ENCODE measurements around the gene CCDC7.
"Not testable (repeated sequence)": the region's sequence is repeated elsewhere in the genome, so short reads cannot be mapped to it uniquely, and the experiment has no call there.

The CCDC7 gene

DNA sequence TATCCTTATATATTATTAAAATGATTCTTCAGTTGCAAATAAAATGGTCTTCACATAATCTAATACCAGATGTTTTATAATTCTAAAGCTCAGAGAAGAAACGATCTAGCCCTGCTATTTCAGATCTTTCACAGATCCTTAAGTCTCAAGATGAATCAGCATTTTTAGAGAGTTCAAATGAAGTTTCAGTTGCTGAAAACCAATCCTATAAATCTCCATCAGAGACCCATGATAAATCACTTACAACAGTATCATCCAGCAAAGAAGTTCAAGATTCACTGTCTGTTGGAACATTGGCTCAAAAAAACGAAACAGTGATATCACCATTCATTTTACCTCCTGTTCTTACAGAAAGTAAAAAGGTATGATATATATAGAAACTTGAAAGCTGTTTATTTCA, 137.0 kb downstream of the CCDC7 start:
- no peak for DNase-seq

DNA sequence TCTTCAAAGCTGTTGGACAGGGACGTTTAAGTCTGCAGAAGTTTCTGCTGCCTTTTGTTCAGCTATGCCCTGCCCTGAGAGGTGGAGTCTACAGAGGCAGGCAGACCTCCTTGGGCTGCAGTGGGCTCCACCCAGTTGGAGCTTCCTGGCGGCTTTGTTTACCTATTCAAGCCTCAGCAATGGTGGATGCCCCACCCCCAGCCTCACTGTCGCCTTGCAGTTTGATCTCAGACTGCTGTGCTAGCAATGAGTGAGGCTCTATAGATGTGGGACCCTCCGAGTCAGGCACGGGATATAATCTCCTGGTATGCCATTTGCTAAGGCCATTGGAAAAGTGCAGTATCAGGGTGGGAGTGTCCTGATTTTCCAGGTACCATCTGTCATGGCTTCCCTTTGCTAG, 152.1 kb downstream of the CCDC7 start:
- not testable (repeated sequence) for DNase-seq

DNA sequence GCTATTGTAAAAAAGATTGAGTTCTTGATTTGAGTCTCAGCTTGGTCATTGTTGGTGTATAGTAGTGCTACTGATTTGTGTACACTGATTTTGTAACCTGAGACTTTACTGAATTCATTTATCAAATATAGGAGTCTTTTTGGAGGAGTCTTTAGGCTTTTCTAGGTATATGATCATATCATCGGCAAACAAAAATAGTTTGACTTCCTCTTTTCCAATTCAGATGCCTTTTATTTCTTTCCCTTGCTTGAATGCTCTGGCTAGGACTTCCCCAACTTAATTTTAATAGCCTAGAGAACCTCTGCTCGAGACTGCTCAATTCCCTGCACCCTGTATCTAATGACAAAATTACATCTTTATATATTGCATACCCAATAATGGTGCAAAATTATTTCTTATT, 154.4 kb downstream of the CCDC7 start:
- DNase-seq = no peak

DNA sequence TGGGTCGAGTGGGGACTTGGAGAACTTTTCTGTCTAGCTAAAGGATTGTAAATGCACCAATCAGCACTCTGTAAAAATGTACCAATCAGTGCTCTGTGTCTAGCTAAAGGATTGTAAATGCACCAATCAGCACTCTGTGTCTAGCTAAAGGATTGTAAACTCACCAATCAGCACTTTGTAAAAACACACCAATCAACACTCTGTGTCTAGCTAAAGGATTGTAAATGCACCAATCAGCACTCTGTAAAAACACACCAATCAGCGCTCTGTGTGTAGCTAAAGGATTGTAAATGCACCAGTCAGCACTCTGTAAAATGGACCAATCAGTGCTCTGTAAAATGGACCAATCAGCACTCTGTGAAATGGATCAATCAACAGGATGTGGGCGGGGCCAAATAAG, 155.6 kb downstream of the CCDC7 start:
- not testable (repeated sequence) for DNase-seq

DNA sequence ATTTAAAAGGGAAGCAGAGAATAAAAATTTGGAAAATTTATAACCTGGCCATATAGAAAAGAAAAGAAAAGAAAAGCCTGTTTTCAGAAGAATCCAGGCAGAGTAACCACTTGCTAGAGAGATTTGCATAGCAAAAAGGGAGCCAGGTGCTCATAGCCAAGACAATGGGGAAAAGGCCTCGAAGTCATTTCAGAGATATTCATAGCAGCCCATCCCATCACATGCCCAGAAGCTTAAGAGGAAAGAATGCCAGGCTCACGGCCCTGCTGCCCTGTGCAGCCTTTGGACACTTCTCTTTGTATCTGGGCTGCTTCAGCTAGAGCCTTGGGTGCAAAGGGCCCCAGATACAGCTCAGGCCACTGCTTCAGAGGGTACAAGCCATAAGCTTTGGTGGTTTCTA, 159.8 kb downstream of the CCDC7 start:
- no peak for DNase-seq

DNA sequence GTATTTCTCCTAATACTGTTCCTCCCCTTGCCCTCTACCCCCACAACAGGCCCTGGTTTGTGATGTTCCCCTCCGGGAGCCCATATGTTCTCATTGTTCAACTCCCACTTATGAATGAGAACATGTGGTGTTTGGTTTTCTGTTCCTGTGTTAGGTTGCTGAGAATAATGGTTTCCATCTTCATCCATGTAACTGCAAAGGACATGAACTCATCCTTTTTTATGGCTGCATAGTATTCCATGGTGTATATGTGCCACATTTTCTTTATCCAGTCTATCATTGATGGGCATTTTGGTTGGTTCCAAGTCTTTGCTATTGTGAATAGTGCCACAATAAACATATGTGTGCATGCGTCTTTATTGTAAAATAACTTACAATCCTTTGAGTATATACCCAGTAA, 164.6 kb downstream of the CCDC7 start:
- not testable (repeated sequence) for DNase-seq

DNA sequence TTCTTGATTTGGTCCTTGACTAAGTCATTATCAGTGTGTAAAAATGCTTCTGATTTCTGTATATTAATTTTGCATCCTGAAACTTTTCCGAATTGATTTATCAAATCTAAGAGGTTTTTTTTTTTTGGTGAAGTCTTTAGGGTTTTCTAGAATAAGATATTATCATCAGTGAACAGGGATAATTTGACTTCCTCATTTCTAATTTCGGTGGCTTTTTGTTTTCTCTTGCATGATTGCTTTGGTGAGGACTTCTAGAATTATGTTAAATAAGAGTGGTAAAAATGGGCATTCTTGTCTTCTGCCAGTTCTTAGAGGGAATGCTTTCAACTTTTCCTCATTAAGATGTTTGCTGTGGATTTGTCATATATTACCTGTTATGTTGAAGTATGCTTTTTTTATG, 170.5 kb downstream of the CCDC7 start:
- DNase-seq = no peak

DNA sequence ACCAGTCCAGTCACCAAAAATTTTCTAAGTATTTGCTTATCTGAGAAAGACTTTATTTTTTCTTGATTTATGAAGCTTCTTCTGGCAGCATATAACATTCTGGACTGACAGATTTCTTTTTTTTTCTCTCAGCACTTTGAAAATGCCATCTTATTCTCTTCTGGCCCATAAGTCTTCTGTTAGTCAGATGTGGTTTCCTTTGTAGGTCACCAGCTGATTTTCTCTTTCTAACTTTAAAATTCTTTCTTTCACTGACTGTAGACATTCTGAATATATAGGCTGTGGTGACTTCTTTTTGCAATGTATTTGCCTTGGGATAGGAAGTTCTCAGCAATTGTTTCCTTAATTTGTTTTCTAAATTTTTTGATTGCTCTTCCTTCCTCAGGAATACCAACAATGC, 172.5 kb downstream of the CCDC7 start:
- no peak for DNase-seq

DNA sequence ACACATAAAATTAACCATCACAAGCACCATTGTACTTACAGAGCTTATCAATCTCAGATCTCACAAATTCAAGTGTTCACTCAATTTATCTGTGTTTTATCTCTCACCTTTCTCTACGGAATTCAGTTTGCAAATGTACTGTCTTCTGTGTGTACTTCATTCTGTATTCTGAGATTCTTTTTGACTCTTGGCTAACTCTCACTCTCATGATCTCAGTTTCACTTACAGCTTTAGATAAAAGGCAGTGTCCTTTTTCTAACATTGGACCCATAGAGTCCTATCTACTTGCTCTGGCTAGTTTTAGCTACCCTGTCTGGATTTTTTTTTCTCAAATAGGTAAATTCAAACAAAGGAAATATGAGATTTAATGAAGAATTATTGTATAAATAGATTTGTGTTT, 176.0 kb downstream of the CCDC7 start:
- no peak for DNase-seq

DNA sequence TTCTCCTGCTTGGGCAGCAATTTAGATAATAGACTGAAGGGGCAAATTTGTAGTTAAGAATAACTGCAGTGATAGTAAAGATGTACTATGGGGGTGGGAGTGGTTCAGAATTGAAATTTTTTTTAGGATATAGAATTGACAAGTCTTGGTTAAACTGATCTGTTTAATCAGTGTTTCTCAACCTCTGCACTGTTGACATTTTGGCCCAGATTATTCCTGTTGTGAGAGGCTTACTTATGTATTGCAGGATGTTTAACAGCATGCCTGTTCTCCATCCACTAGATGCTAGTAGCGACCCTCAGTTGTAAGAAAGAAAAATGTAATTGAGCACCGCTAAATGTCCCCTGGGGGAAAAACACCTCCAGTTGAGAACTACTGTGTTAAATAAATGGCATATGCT, 176.5 kb downstream of the CCDC7 start:
- DNase-seq = no peak

DNA sequence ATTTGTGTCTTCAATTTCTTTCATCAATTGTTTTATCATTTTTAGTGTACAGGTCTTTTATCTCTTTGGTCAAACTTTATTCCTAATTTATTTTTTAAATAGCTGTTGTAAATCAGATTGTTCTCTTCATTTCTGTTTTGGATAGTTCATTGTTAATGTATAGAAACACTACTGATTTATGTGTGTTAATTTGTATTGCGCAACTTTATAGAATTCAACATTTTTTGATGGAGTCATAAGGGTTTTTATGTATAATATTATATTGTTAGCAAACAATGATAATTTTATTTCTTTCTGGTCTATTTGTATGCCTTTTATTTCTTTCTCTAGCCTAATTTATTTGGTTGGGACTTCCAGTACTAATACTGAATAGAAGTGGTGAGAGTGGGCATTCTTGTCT, 181.2 kb downstream of the CCDC7 start:
- no peak for DNase-seq

DNA sequence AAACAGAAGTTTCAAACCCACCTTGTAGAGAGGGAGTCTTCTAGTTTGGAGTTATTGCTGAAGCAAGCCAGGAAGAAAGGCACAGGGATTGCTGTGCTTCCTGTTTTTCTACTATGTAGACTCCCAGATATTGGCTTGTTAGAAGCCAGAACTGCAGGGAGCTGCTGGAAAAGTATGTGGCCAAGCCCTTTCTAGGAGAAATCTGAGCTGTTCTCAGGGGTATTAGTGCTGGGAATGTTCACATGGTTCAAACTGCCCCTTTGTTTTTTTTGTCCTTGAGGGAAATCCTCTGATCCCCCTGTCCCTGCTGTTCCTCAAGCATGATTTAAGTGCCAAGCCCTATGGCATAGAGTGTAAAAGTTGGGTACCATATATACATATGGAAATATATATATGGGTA, 184.0 kb downstream of the CCDC7 start:
- no peak for DNase-seq

DNA sequence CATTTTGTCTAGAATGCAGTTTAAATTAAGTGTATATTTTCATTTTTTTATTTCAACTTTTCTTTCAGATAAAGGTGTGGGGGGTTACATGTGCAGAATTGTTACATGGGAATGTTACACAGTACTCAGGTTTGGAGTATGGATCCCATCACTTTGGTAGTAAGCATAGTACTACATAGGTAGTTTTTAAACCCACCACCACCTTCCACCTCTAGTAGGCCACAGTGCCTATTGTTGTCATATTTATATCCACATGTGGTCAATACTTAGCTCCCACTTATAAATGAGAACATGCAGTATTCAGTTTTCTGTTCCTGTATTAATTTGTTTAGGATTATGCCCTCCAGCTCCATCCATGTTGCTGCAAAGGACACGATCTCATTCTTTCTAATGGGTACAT, 200.6 kb downstream of the CCDC7 start:
- DNase-seq = no peak

DNA sequence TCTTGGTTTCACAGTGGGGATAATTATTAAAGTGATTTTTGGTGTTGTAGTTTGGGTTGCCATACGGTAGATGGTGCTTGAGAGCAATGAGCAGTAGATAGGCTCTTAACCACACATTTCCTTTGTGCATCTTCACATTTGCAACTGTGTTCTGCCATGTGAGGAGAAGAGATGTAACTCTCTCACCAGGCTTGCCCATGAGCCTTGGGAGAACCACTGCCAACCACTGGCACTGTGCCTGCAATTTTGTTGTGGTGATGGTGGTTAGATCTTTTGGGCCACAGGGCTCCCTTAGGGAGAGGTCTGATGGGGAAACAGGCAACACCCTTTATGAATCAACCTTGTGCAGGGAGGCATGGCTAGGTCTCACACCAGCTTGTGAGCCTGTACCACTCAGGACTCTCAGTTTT, 204.3 kb downstream of the CCDC7 start:
- DNase-seq = no peak

DNA sequence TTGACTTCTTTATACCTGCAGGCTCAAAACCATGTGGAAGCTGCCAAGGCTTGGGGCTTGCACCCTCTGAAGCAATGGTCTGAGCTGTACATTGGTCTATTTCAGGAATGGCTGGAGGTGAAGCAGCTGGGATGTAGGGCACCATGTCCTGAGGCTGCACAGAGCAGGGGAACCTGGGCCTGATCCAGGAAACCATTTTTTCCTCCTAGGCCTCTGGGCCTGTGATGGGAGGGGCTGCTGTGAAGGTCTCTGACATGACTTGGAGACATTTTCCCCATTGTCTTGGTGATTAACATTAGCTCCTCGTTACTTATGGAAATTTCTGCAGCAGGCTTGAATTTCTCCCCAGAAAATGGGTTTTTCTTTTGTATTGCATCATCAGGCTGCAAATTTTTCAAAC, 211.5 kb downstream of the CCDC7 start:
- DNase-seq = not testable (repeated sequence)

DNA sequence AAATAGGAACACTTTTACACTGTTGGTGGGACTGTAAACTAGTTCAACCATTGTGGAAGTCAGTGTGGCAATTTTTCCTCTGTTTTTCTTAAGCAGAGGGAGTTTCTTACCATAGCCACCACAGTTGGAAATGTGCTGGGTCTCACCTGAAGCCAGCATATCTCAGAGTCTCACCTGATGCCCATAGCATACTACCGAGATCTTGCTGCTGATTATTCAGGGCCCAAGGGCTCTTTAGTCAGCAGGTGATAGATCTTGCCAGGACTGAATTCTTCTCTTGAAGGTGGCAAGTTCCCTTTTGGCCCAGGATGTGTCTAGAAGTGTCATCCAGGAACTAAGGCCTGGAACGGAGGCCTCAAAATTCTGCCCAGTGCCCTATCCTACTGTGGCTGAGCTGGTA, 215.4 kb downstream of the CCDC7 start:
- DNase-seq = no peak

DNA sequence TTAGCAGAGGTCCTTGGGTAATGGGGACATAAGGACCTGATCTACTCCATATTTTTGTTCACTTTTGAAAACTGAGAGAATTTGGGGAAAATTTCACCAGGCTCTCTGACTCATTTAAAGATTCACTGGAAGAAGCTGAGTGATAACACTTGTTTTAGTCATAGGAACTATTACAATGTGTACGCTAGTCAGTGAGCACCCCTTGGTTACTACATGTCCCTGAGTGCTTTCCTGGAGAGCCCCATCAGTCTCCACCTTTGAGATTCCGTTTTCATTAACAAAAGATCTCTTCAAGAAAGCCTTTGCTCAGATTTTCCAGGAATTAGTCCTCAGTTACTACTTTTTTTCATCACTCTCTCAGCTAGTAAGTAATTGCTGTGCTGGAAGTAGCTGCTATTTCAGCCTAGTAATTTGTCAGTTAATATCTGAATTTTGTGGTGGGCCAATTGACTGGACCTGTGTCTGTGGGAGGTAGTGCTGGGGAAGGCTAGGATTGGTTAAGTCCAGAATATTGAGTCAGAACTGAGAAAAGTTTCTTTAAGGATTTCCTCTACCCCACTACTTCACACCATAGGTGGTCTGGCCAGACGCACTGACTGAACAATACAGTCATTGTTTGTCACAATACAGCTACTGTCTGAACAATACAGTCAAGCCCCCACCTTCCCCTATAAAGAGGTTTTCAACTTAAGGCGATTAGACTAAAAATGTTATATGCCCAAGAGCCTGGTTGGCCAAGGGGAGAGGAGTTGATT, 235.0 kb downstream of the CCDC7 start:
- no peak for DNase-seq

DNA sequence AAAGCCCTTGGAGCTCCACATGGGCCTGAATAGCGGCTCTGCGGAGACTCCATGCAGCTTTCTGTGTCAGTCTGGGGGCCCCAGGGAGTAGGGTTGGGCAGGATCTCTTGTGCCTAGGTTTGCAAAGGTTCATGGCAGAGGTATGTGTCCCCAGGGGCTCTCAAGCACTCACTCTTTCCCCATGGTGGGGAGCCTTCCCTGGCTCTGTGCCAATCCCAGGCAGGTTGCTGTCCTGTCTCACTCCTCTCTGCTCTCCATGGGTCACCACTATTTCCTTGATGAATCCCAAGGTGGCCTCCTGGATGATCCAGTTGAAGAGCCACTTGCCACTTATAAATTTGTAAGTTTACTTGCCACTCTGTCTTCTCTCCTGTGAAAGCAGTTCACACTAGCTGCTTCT, 238.4 kb downstream of the CCDC7 start:
- DNase-seq = no peak

DNA sequence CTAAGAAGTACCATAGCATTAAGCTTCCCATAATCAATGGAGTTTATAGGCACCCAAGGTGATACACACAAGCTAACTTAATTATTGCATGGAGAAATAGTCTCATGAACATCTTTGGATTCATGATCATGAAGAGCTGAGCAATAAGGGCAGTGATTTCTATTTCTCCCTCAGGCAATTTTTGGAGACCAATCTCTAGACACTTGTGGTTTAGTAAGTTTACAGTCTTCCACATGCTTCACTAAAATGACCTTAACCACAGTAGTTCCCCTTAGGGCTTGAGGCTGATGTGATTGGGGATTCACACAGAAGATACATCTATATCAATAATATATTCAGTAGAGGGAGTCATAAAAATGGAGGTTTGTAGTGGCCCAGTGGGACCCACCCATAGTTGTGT, 241.2 kb downstream of the CCDC7 start:
- DNase-seq = no peak

DNA sequence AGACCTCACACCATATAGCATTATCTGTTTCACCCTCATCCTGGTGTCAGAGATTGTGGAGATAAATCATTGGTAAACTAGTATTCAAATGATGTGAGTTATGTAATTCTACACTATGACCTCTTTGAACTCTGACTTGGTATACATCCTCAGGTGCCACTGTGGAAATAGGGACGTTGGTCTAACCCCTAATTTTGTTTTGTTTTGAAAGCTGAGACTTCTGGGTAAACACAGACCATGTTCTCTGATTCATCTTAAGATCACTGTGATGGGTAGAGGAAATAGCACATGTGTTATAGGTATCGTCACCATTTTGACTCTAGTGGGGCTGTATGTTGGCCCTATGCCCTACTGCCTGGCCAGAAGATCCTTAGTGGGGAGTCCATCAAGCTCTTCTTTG, 241.6 kb downstream of the CCDC7 start:
- no peak for DNase-seq

DNA sequence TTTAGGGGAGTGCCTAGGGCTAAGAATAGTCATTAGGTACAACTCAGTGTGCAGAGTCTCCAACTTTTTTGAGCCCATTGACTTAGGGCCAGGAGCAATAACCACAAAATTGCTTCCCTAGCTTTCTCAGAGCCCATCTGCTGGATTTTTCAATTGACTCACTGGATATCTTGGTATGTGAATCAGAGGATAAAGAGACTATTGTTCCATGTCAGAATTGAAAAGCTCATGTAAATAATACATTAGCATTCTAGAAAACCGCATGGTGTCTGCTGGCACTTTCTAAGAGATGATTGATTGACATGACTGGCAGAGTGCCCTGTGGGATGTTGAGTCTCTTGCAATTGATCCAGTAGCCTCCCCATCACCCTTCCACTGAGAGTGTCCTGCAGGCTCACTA, 246.2 kb downstream of the CCDC7 start:
- DNase-seq = no peak

DNA sequence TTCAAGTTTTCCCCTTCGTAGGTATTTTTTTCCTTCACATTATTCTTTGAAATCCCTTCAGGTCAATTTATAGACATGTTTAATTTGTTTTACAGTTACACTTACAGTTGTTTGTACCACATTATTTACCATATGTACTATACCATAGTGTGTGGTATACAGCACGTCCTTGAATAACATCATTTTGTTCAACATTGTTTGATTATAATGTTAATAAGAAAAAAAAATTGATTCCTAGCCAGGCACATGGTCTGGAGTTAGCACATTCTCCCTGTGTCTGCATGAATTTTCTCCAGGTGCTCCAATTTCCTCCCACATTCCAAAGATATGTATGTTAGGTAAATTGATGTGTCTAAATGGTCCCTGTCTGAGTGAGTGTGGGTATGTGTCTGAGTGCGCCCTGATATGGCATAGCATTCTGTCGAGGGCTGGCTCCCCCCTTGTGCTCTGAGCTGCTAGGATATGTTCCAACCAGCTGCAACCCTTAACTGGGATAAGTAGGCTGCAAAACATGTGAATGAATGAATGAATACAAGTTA, 247.6 kb downstream of the CCDC7 start:
- no peak for DNase-seq

DNA sequence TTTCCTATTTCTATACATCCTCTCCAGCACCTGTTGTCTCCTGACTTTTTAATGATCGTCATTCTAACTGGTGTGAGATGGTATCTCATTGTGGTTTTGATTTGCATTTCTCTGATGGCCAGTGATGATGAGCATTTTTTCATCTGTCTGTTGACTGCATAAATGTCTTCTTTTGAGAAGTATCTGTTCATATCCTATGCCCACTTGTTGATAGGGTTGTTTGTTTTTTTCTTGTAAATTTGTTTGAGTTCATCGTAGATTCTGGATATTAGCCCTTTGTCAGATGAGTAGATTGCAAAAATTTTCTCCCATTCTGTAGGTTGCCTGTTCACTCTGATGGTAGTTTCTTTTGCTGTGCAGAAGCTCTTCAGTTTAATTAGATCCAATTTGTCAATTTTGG, 253.7 kb downstream of the CCDC7 start:
- DNase-seq = not testable (repeated sequence)

DNA sequence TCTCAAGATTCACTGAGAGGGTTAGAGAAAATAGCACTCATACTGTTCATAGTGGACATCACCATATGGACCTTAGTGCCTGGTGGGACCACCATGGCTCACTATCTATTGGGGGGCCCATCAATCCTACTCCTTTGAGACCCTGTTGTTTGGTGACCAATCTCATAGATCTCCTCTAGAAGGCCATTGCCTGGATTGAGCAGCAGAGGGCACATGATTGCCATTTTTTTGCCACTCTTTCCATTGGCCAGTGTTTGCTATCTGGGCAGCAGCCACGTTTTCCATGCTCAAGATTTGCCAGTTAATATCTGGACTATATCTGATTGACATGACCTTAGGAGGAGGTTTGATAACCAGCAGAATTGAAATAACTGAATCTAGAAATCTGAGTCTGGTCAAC, 267.6 kb downstream of the CCDC7 start:
- no peak for DNase-seq

DNA sequence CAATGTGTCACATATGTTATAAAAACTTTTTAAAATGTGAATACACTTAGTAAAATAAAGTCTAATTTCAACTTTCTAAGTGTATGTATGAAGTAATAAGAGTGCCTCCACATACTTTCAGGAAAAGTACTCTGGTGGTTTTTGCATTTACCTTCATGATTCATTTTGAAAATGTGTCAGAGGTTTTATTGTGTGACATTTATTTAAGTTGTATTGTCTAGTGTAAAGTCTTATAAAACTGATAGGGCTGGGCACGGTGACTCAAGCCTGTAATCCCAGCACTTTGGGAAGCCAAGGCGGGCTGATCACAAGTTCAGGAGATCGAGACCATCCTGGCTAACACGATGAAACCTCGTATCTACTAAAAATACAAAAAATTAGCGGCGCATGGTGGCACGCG, 285.6 kb downstream of the CCDC7 start:
- no peak for DNase-seq
